Measurements from ENCODE around the gene COX4I2. TPM values are rescaled to one million over a fixed set of nuclear protein-coding genes. Genes with fewer than 3 reads are reported as not detected.
"Not testable (repeated sequence)": the region's sequence is repeated elsewhere in the genome, so short reads cannot be mapped to it uniquely, and the experiment has no call there.

COX4I2 gene
- total and polyA plus RNA-seq, 2 donors = 4.1 to 5.4 TPM

DNA sequence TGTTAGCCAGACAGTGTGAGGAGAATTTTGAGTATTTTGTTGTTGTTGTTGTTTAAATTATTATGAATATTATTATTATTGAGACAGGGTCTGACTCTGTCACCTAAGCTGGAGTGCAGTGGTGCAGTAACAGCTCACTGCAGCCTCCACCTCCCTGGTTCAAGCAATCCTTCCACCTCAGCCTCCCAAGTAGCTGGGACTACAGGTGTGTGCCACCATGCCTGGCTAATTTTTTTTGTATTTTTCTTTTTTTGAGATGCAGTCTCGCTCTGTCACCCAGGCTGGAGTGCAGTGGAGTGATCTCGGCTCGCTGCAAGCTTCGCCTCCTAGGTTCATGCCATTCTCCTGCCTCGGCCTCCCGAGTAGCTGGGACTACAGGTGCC is 14.6 kb upstream of the COX4I2 start:
- not testable (repeated sequence) for H3K27me3 ChIP-seq (ENCODE audit: control insufficient read depth in 2 of 2, insufficient read depth in 1 of 2, low read length in 1 of 2); H3K36me3 ChIP-seq (ENCODE audit: control insufficient read depth in 2 of 2, insufficient read depth in 2 of 2, low read length in 1 of 2); H3K4me1 ChIP-seq (ENCODE audit: control insufficient read depth in 2 of 2, insufficient read depth in 2 of 2, low read length in 2 of 2); H3K27ac ChIP-seq (ENCODE audit: low read depth in 1 of 2, low read length in 1 of 2); H3K4me3 ChIP-seq (ENCODE audit: low read length in 2 of 2); H3K9me3 ChIP-seq (ENCODE audit: control insufficient read depth in 2 of 2, insufficient read depth in 1 of 2, low read length in 1 of 2); DNase-seq (ENCODE audit: low read depth in 6 of 9, low spot score in 9 of 9)
- 99% methylated on average over 6 of the region's 6 CpGs for WGBS

DNA sequence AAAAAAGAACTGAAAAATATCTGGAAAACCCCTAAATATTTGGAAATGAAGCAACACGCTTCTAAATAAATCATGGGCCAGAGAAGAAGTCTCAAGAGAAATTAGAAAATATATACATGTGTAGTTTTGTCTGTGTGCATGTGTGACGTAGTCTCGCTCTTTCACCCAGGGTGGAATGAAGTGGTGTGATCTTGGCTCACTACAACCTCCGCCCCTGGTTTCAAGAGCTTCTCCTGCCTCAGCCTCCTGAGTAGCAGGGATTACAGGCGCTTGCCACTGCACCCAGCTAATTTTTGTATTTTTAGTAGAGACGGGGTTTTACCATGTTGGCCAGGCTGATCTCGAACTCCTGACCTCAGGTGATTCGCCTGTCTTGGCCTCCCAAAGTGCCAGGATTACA is 11.2 kb upstream of the COX4I2 start:
- H3K4me1 ChIP-seq (ENCODE audit: control insufficient read depth in 2 of 2, insufficient read depth in 2 of 2, low read length in 2 of 2); H3K27me3 ChIP-seq (ENCODE audit: control insufficient read depth in 2 of 2, insufficient read depth in 1 of 2, low read length in 1 of 2); H3K9me3 ChIP-seq (ENCODE audit: control insufficient read depth in 2 of 2, insufficient read depth in 1 of 2, low read length in 1 of 2); H3K4me3 ChIP-seq (ENCODE audit: low read length in 2 of 2); H3K27ac ChIP-seq (ENCODE audit: low read depth in 1 of 2, low read length in 1 of 2); H3K36me3 ChIP-seq (ENCODE audit: control insufficient read depth in 2 of 2, insufficient read depth in 2 of 2, low read length in 1 of 2); DNase-seq (ENCODE audit: low read depth in 6 of 9, low spot score in 9 of 9): not testable (repeated sequence)
- WGBS = 95% methylated on average over 8 of the region's 8 CpGs

DNA sequence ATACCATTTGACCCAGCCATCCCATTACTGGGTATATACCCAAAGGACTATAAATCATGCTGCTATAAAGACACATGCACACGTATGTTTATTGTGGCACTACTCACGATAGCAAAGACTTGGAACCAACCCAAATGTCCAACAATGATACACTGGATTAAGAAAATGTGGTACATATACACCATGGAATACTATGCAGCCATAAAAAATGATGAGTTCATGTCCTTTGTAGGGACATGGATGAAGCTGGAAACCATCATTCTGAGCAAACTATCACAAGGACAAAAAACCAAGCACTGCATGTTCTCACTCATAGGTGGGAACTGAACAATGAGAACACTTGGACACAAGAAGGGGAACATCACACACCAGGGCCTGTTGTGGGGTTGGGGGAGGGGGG is 9.7 kb upstream of the COX4I2 start:
- H3K36me3 ChIP-seq (ENCODE audit: control insufficient read depth in 2 of 2, insufficient read depth in 2 of 2, low read length in 1 of 2); DNase-seq (ENCODE audit: low read depth in 6 of 9, low spot score in 9 of 9): not testable (repeated sequence)
- 93% methylated on average over 2 of the region's 2 CpGs for WGBS

DNA sequence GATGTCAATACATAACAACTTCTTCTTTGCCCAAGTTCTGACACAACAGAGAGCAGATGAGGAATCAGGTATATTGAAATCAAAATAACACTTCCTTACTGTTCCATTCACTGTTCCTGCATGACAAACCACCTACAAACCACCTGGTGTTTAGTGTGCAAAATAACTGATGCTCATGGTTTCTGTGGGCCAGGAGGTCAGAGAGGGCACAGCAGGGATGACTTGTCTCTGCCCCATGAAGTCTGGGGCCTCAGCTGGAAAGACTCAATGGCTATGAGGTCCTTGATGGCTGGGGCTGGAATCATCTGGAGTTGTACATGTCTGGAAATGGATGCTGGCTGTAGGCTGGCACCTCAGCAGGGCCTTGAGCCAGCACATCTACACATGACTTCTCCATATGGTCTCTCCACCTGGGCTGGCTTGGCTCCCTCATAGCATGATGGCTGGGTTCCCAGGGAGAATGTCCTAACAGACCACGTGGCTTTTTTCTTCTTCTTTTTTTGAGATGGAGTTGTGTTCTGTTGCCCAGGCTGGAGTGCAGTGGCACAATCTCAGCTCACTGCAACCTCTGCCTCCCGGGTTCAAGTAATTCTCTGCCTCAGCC is 7.4 kb upstream of the COX4I2 start:
- no peak overlapping the region for H3K27ac ChIP-seq (ENCODE audit: low read depth in 1 of 2, low read length in 1 of 2)
- H3K36me3 ChIP-seq (ENCODE audit: control insufficient read depth in 2 of 2, insufficient read depth in 2 of 2, low read length in 1 of 2) = no peaks in the 10 kb centered on the region
- 60% methylated on average over 2 of the region's 2 CpGs for WGBS
- H3K4me1 ChIP-seq (ENCODE audit: control insufficient read depth in 2 of 2, insufficient read depth in 2 of 2, low read length in 2 of 2) = no peaks in the 10 kb centered on the region
- H3K4me3 ChIP-seq (ENCODE audit: low read length in 2 of 2) = no peak overlapping the region
- no peaks in the 10 kb centered on the region for H3K9me3 ChIP-seq (ENCODE audit: control insufficient read depth in 2 of 2, insufficient read depth in 1 of 2, low read length in 1 of 2)
- no peaks in the 10 kb centered on the region for H3K27me3 ChIP-seq (ENCODE audit: control insufficient read depth in 2 of 2, insufficient read depth in 1 of 2, low read length in 1 of 2)
- no peak for DNase-seq (ENCODE audit: low read depth in 6 of 9, low spot score in 9 of 9)

More for the DNA sequence above, 9.7 kb upstream of the COX4I2 start:
- H3K9me3 ChIP-seq (ENCODE audit: control insufficient read depth in 2 of 2, insufficient read depth in 1 of 2, low read length in 1 of 2); H3K4me3 ChIP-seq (ENCODE audit: low read length in 2 of 2); H3K27ac ChIP-seq (ENCODE audit: low read depth in 1 of 2, low read length in 1 of 2); H3K4me1 ChIP-seq (ENCODE audit: control insufficient read depth in 2 of 2, insufficient read depth in 2 of 2, low read length in 2 of 2); H3K27me3 ChIP-seq (ENCODE audit: control insufficient read depth in 2 of 2, insufficient read depth in 1 of 2, low read length in 1 of 2): not testable (repeated sequence)

DNA sequence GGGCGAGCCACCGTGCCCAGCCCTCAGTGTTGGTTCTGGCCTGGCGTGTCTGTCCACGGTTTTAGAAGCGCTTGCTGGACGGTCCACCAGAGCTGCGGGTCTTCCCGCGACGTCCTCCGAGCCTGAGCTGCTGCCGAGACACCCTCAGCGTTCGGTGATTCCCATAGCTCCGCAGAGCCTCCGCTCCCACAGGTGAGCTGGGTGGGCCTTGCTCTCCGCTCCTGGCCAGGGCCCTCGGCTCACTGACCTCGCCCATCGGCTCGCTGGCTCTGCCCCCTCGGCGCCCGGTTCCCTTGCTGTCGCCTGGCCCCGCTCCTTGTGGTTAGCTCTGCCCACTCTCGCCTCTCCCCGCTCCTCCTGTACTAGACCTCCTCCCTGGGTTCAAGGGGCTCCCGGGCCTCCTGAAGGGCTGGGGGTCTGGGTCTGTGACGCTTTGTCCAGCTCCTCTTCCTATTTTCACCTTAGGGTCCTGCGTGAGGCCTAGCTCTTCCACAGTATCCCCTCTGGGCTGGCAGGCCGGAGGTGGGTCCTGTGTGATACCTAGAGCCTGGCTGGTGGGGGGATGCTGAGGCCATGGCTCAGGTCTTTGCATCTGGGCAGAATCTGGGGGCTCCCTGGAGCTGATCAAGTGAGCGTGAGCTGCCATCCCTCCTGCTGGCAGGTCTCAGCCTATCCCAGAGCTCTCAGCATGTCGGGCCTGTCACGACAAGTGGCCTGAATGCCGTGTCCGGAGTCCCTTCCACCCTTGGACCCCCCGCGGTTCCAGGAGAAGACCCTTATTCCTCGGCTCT is 5.0 kb upstream of the COX4I2 start:
- WGBS = 97% methylated on average over 40 of the region's 40 CpGs
- Histone ChIP-seq H3K27ac (ENCODE audit: low read depth in 1 of 2, low read length in 1 of 2) (no peak overlapping the region), H3K36me3 (ENCODE audit: control insufficient read depth in 2 of 2, insufficient read depth in 2 of 2, low read length in 1 of 2) (no peaks in the 10 kb centered on the region), H3K27me3 (ENCODE audit: control insufficient read depth in 2 of 2, insufficient read depth in 1 of 2, low read length in 1 of 2) (peaks cover 0 to under 1% of the 10 kb centered on the region in 2 donors), H3K9me3 (ENCODE audit: control insufficient read depth in 2 of 2, insufficient read depth in 1 of 2, low read length in 1 of 2) (no peaks in the 10 kb centered on the region), H3K4me3 (ENCODE audit: low read length in 2 of 2) (no peak overlapping the region), H3K4me1 (ENCODE audit: control insufficient read depth in 2 of 2, insufficient read depth in 2 of 2, low read length in 2 of 2) (no peaks in the 10 kb centered on the region)
- DNase-seq (ENCODE audit: low read depth in 6 of 9, low spot score in 9 of 9) = no peak

DNA sequence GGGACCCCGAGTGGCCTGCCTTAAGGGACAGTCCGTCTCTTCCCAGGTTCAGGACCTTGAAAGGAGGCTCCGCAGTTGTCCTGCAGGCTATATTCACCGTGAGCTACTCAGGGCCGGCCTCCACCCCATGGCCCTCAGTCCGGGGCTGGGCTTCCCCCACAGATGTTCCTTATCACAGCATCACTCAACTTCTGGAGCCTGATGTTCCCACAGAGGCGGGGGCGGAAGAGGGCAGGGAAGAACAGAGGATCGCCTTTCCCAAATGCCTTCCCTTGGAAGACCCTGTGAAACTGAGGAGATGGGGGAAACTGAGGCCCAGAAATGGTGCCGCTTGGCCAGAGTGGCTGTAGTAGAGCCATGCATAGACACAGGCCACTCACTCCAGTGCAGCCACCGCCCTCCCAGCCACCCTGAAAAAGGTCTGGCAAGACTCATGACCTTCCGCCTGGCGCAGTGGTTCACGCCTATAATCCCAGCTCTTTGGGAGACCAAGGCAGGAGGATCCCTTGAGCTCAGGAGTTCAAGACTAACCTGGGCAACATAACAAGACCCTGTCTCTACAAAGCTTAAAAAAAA is 4.3 kb upstream of the COX4I2 start:
- no peaks in the 10 kb centered on the region for H3K36me3 ChIP-seq (ENCODE audit: control insufficient read depth in 2 of 2, insufficient read depth in 2 of 2, low read length in 1 of 2)
- H3K9me3 ChIP-seq (ENCODE audit: control insufficient read depth in 2 of 2, insufficient read depth in 1 of 2, low read length in 1 of 2) = no peaks in the 10 kb centered on the region
- H3K4me3 ChIP-seq (ENCODE audit: low read length in 2 of 2) = no peak overlapping the region
- WGBS = 96% methylated on average over 14 of the region's 14 CpGs
- peaks cover 0 to 5% of the 10 kb centered on the region in 2 donors for H3K4me1 ChIP-seq (ENCODE audit: control insufficient read depth in 2 of 2, insufficient read depth in 2 of 2, low read length in 2 of 2)
- no peak overlapping the region for H3K27ac ChIP-seq (ENCODE audit: low read depth in 1 of 2, low read length in 1 of 2)
- H3K27me3 ChIP-seq (ENCODE audit: control insufficient read depth in 2 of 2, insufficient read depth in 1 of 2, low read length in 1 of 2) = peaks cover 0 to 6% of the 10 kb centered on the region in 2 donors
- DNase-seq (ENCODE audit: low read depth in 6 of 9, low spot score in 9 of 9) = no peak

DNA sequence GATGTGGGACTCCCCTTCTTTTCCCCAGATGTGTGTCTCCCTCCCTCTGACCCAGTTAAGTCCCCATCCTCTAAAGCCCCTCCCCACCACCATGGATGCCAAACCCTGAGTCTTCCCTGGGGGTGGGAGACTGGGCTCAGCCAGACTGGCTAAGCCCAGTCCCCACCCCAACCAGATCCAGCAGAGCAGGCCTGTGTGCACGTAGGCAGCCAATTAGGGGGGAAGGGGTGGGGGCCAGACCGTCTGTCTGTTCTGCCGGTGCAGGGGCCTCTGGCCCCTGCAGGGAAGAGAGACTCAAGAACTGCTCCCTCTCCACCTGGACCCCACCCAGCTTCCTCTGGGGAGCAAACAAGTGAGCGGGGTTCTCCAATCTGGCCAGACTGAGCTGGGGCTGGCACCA is 605 bp downstream of the COX4I2 start:
- Histone ChIP-seq H3K36me3 (ENCODE audit: control insufficient read depth in 2 of 2, insufficient read depth in 2 of 2, low read length in 1 of 2) (no peaks in the 10 kb centered on the region), H3K4me3 (ENCODE audit: low read length in 2 of 2) (no peak overlapping the region), H3K9me3 (ENCODE audit: control insufficient read depth in 2 of 2, insufficient read depth in 1 of 2, low read length in 1 of 2) (no peaks in the 10 kb centered on the region), H3K27me3 (ENCODE audit: control insufficient read depth in 2 of 2, insufficient read depth in 1 of 2, low read length in 1 of 2) (peaks cover 0 to 11% of the 10 kb centered on the region in 2 donors), H3K27ac (ENCODE audit: low read depth in 1 of 2, low read length in 1 of 2) (no peak overlapping the region), H3K4me1 (ENCODE audit: control insufficient read depth in 2 of 2, insufficient read depth in 2 of 2, low read length in 2 of 2) (peaks cover 0 to 13% of the 10 kb centered on the region in 2 donors)
- 89% methylated on average over 4 of the region's 4 CpGs for WGBS
- DNase-seq (ENCODE audit: low read depth in 6 of 9, low spot score in 9 of 9) = no peak

DNA sequence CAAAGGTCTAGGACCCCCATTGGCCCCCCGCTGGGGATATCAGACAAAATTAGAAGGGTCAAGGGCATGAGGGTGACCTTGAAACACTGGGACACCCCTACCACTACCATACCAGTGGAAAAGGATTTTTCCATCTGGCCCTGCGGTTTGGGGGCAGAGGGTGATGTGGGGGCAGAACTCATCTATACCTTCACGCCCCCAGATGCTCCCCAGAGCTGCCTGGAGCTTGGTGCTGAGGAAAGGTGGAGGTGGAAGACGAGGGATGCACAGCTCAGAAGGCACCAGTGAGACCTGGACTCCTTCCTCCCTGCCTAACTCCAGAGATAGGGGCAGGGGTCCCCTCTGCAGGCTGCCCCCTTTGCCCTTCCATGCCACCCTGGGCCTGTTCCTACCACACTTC is 1.1 kb downstream of the COX4I2 start:
- Histone ChIP-seq H3K9me3 (ENCODE audit: control insufficient read depth in 2 of 2, insufficient read depth in 1 of 2, low read length in 1 of 2) (no peaks in the 10 kb centered on the region), H3K27me3 (ENCODE audit: control insufficient read depth in 2 of 2, insufficient read depth in 1 of 2, low read length in 1 of 2) (peaks cover 0 to 11% of the 10 kb centered on the region in 2 donors), H3K27ac (ENCODE audit: low read depth in 1 of 2, low read length in 1 of 2) (no peak overlapping the region), H3K4me1 (ENCODE audit: control insufficient read depth in 2 of 2, insufficient read depth in 2 of 2, low read length in 2 of 2) (peaks cover 0 to 13% of the 10 kb centered on the region in 2 donors), H3K36me3 (ENCODE audit: control insufficient read depth in 2 of 2, insufficient read depth in 2 of 2, low read length in 1 of 2) (no peaks in the 10 kb centered on the region), H3K4me3 (ENCODE audit: low read length in 2 of 2) (no peak overlapping the region)
- 97% methylated on average over 4 of the region's 4 CpGs for WGBS
- no peak for DNase-seq (ENCODE audit: low read depth in 6 of 9, low spot score in 9 of 9)

DNA sequence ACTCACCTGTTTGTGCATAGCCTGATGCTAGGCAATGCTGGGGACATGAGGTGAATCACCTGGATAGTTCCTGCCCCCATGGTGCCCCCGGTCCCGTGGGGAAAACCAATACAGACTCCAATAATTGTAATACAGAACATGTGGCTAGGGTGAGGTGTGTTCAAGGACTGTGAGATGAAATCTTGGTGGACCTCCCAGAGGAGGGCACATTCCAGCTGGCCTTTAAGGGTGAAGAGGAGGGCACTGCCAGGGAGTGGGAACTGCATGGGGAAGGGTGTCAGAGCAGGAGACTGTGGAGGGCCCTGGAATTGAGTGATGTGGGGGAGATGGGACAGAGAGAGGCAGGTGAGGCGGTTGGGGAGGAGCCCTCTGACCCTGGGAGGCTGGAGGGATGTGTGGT is 2.5 kb downstream of the COX4I2 start:
- no peak for DNase-seq (ENCODE audit: low read depth in 6 of 9, low spot score in 9 of 9)
- Histone ChIP-seq H3K9me3 (ENCODE audit: control insufficient read depth in 2 of 2, insufficient read depth in 1 of 2, low read length in 1 of 2) (no peaks in the 10 kb centered on the region), H3K4me3 (ENCODE audit: low read length in 2 of 2) (no peak overlapping the region), H3K27me3 (ENCODE audit: control insufficient read depth in 2 of 2, insufficient read depth in 1 of 2, low read length in 1 of 2) (peaks cover 0 to 11% of the 10 kb centered on the region in 2 donors), H3K4me1 (ENCODE audit: control insufficient read depth in 2 of 2, insufficient read depth in 2 of 2, low read length in 2 of 2) (peaks cover 0 to 13% of the 10 kb centered on the region in 2 donors), H3K36me3 (ENCODE audit: control insufficient read depth in 2 of 2, insufficient read depth in 2 of 2, low read length in 1 of 2) (no peaks in the 10 kb centered on the region), H3K27ac (ENCODE audit: low read depth in 1 of 2, low read length in 1 of 2) (no peak overlapping the region)
- 81% methylated on average over 3 of the region's 3 CpGs for WGBS

Data from thymus (tissue), 11 donors.